H1 (cell line): ENCODE results near the gene PRKAR1B. TPM values are rescaled to one million over a fixed set of nuclear protein-coding genes. Genes with fewer than 3 reads are reported as not detected.

ENCODE experiments used
- CBX8 ChIP-seq: fragments of 300-800, 300-1000 bp; sonication (generic); IDR thresholded peaks from 2 replicates; pipeline ENCODE4 v1.7.1; 2016; ENCODE audit warnings: low read depth, low read length, borderline replicate concordance
- POLR2AphosphoS5 ChIP-seq: IDR thresholded peaks from 2 replicates; pipeline ENCODE4 v1.6.1; 2011; ENCODE audit warnings: low read depth, low read length
- SIX5 ChIP-seq: IDR thresholded peaks from 2 replicates; pipeline ENCODE4 v1.6.1; 2011; ENCODE audit warnings: mild to moderate bottlenecking, low read depth, low read length
- SP4 ChIP-seq: IDR thresholded peaks from 2 replicates; pipeline ENCODE4 v1.6.1; 2012; ENCODE audit warnings: low read length, inconsistent platforms
- YY1 ChIP-seq: IDR thresholded peaks from 2 replicates; pipeline ENCODE4 v1.6.1; 2011; ENCODE audit warnings: low read depth, mild to moderate bottlenecking, low read length
- polyA plus RNA-seq, 7 experiments: library from polyadenylated mRNA; depleted of rRNA in 3 of 7; stranded (reverse) in 5 of 7; unstranded in 2 of 7; fragments of >200 nt in 5 of 7; fragments of 200-250 nt in 2 of 7; gene quantifications; 1 replicate in 5 of 7; 2 replicates in 1 of 7; 4 replicates in 1 of 7; pipeline versions ENCODE4 v1.2.1 to v1.2.3, GENCODE V29; 2011 to 2013; ENCODE audit warnings: missing spikeins in 2 of 7, mixed read lengths in 2 of 7
- total RNA-seq: library from RNA; stranded (reverse); fragmentation: NEBNext Ultra II Directional; extraction: Animal tissue kit (Norgen Biotek cat#: 25700); gene quantifications from 2 replicates; pipeline ENCODE4 v1.2.1, GENCODE V29; 2021

The PRKAR1B gene
- total and polyA plus RNA-seq, 2 of the 8 experiments (the other 6 are each of a cell fraction or from before 2014, with no cell fraction given), result 12.3 to 55.7 TPM

DNA sequence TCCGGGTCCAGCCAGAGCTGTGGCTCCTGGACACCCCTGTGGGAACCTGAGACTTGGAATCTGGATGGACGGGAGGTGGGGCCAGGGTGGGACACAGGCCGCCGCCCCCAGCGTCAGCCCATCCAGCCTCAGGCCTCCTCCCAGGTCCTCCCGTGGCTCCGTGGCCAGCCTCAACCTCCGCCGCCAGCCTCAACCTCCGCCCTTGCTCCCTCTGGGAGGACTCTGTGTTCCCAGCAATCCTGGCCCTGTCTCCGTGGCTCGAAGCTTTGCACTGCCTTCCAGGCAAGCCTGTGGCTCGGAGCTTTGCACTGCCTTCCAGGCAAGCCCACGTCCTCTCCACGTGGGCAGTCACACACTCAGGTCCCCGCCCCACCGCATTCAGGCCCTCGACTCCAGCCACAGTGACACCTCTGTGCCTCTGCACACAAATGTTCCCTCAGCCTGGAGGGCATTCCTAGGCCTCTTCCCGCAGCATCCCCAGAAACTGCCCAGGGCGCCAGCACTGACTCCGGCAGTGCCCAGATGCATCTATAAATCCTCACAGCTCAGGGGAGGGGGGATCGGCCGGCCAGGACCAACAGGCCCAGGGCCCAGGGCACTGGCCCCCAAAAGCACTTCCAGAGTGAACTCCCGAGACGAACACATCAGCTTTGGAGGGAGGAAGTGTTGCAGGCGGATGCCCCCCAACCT is 162.8 kb downstream of the PRKAR1B start (continued):
- no peak for TF ChIP-seq YY1
- TF ChIP-seq CBX8, result no peak
- no peak for TF ChIP-seq SIX5
- no peak for TF ChIP-seq SP4
- TF ChIP-seq POLR2AphosphoS5, result no peak
